CD4-positive, alpha-beta T cell treated with Interleukin-2 at 100 ng/mL for 4 hours (primary cell): ENCODE results near the gene APBB1.

Experiments used
- DNase-seq: peaks from one replicate; pipeline ENCODE4 v3.0.0-alpha.2; 2020; ENCODE audit warnings: low spot score

The APBB1 gene

DNA sequence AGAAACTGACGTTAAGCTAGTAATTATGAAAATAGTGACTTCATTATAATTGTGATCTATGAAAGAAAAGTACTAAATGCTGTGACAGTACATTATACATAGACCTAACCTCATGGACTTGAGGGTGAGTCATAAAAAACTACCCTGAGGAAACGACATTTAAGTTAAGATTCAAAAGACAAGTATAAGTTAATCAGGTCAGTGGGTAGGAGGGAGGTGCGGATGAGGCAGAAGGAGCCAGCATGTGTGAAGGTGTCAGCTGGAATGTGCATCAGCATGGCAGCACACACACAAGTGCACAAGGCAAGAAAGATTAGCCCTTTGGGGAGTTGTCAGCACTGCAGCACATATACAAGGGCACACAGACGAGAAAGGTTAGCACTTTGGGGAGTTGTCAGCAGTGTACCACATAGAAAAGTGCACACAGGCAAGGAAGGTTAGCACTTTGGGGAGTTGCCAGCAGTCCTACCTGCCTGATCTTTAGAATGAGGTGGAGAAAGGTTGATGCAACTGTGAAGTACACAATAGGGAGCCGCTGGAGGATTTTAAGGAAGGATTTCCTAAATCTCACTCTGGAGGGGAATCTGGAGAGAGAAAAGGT is 67.0 kb downstream of the APBB1 start:
- no peak for DNase-seq

GRCh38 chr11:6350486-6350885 is 68.4 kb downstream of the APBB1 start:
- DNase-seq: no peak

GRCh38 chr11:6350043-6350442 is 68.9 kb downstream of the APBB1 start:
- DNase-seq: no peak

- DNase-seq: no peak
Observed at GRCh38 chr11:6345366-6345765, 73.5 kb downstream of the APBB1 start.
